DOHH2 (cell line): Measurements from ENCODE around the gene PYGO2.

ENCODE experiments used
- EZH2phosphoT487 ChIP-seq: fragments of 200-600 bp; sonication (generic); IDR thresholded peaks from 2 replicates; pipeline ENCODE4 v1.6.1; 2017; ENCODE audit warnings: borderline replicate concordance, mild to moderate bottlenecking, antibody characterized with exemption, low read length, moderate library complexity, mixed read lengths
- TF ChIP-seq, protein P1 (sequence below): fragments of 200-600 bp; sonication (generic); IDR thresholded peaks from one replicate; pipeline ENCODE4 v1.5.1; 2014; ENCODE audit warnings: antibody characterized with exemption, mild to moderate bottlenecking, low read depth, low read length; ENCODE audit not compliant: poor library complexity, severe bottlenecking

GRCh38 chr1:154951901-154952657 is 9.5 kb downstream of the PYGO2 start:
- TF ChIP-seq, protein P1, sequence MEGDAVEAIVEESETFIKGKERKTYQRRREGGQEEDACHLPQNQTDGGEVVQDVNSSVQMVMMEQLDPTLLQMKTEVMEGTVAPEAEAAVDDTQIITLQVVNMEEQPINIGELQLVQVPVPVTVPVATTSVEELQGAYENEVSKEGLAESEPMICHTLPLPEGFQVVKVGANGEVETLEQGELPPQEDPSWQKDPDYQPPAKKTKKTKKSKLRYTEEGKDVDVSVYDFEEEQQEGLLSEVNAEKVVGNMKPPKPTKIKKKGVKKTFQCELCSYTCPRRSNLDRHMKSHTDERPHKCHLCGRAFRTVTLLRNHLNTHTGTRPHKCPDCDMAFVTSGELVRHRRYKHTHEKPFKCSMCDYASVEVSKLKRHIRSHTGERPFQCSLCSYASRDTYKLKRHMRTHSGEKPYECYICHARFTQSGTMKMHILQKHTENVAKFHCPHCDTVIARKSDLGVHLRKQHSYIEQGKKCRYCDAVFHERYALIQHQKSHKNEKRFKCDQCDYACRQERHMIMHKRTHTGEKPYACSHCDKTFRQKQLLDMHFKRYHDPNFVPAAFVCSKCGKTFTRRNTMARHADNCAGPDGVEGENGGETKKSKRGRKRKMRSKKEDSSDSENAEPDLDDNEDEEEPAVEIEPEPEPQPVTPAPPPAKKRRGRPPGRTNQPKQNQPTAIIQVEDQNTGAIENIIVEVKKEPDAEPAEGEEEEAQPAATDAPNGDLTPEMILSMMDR = no peak
- TF ChIP-seq EZH2phosphoT487 = no peak
